ENCODE results near the gene QARS1.

DNA sequence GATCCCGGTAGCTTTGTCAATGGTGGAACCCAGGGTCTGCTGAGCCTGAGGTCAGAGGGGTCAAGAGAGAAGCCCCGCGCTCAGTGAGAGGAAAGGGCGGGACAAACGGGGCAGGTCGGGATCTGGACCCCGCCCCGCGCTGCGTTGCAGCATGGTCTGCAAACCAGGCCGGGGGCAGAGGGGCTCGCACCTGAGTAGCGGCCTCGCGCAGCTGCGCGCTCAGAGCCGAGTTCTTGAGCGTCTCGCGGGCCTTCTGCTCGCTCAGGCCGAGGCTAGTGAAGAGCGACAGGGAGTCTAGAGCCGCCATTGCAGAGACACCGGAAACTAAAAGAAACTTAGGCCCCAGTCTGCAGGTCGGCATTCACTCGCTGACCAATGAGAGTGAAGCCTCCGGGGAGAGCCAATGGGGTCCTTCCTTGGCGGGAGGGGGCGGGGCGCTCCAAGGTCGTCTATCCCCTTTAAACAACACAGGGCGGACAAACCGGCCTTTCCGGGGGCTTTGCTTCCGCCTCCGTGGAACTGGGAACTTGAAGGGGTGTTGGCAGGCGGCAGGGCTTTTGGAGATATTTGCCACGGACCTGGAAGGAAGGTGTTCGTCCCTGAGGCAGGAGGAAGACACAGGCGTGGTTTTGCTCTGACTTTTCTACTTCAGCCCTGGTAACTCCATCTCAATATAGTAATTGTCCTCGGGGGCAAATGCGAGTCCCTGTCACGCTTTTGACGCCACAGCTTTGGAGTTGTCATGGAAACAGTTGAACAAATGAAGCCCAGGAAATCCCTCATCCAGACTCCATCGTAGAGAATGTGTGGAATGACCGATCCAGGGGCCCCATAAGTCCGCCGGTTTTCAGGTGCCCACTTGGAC lies at the start of gene QARS1:
- TF ChIP-seq EZH2 (IDR thresholded peaks at IDR 0.05; ENCODE audit: borderline replicate concordance, insufficient read depth, low read depth, low read length, poor library complexity, severe bottlenecking): no peak
- TF ChIP-seq, protein P1, sequence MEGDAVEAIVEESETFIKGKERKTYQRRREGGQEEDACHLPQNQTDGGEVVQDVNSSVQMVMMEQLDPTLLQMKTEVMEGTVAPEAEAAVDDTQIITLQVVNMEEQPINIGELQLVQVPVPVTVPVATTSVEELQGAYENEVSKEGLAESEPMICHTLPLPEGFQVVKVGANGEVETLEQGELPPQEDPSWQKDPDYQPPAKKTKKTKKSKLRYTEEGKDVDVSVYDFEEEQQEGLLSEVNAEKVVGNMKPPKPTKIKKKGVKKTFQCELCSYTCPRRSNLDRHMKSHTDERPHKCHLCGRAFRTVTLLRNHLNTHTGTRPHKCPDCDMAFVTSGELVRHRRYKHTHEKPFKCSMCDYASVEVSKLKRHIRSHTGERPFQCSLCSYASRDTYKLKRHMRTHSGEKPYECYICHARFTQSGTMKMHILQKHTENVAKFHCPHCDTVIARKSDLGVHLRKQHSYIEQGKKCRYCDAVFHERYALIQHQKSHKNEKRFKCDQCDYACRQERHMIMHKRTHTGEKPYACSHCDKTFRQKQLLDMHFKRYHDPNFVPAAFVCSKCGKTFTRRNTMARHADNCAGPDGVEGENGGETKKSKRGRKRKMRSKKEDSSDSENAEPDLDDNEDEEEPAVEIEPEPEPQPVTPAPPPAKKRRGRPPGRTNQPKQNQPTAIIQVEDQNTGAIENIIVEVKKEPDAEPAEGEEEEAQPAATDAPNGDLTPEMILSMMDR (IDR thresholded peaks at IDR 0.05): no peak

Data from B cell (primary cell).